ENCODE measurements around the gene GCK. TPM values are rescaled to one million over a fixed set of nuclear protein-coding genes. Genes with fewer than 3 reads are reported as not detected.

The GCK gene
- total and polyA plus RNA-seq, 3 donors from 2014 or later, result 0.90 to 1.2 (median 0.94) TPM

DNA sequence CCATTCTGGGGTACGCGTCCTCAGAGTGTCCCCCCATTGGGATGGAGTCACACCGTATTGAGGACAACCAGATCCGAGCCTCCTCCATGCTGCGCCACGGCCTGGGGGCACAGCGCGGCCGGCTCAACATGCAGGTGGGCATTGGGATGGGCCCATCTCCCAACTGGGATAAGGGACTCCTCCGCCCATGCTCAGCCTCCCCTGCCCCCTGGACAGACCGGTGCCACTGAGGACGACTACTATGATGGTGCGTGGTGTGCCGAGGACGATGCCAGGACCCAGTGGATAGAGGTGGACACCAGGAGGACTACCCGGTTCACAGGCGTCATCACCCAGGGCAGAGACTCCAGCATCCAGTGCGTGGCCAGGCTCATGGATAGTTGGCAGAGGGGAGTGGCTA lies 79.2 kb downstream of the GCK start:
- H3K36me3 ChIP-seq (ENCODE audit: low read depth, missing control alignments), result no peaks in the 10 kb centered on the region
- TF ChIP-seq POLR2A (IDR thresholded peaks at IDR 0.05), result no peak
- TF ChIP-seq, protein P1, sequence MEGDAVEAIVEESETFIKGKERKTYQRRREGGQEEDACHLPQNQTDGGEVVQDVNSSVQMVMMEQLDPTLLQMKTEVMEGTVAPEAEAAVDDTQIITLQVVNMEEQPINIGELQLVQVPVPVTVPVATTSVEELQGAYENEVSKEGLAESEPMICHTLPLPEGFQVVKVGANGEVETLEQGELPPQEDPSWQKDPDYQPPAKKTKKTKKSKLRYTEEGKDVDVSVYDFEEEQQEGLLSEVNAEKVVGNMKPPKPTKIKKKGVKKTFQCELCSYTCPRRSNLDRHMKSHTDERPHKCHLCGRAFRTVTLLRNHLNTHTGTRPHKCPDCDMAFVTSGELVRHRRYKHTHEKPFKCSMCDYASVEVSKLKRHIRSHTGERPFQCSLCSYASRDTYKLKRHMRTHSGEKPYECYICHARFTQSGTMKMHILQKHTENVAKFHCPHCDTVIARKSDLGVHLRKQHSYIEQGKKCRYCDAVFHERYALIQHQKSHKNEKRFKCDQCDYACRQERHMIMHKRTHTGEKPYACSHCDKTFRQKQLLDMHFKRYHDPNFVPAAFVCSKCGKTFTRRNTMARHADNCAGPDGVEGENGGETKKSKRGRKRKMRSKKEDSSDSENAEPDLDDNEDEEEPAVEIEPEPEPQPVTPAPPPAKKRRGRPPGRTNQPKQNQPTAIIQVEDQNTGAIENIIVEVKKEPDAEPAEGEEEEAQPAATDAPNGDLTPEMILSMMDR (IDR thresholded peaks at IDR 0.05), result no peak
- H3K27ac ChIP-seq, result no peak overlapping the region
- no peak overlapping the region for H3K4me3 ChIP-seq
- intact Hi-C loops (cut with DNase I; ENCODE audit: low total_unique reads), result no loop called here
- 80 to 92% methylated on average over 1 to 18 of the region's 18 CpGs for WGBS, 2 donors
- peaks cover 6% of the 10 kb centered on the region for H3K4me1 ChIP-seq
- no peak for DNase-seq
- no peaks in the 10 kb centered on the region for H3K9me3 ChIP-seq
- no peaks in the 10 kb centered on the region for H3K27me3 ChIP-seq

DNA sequence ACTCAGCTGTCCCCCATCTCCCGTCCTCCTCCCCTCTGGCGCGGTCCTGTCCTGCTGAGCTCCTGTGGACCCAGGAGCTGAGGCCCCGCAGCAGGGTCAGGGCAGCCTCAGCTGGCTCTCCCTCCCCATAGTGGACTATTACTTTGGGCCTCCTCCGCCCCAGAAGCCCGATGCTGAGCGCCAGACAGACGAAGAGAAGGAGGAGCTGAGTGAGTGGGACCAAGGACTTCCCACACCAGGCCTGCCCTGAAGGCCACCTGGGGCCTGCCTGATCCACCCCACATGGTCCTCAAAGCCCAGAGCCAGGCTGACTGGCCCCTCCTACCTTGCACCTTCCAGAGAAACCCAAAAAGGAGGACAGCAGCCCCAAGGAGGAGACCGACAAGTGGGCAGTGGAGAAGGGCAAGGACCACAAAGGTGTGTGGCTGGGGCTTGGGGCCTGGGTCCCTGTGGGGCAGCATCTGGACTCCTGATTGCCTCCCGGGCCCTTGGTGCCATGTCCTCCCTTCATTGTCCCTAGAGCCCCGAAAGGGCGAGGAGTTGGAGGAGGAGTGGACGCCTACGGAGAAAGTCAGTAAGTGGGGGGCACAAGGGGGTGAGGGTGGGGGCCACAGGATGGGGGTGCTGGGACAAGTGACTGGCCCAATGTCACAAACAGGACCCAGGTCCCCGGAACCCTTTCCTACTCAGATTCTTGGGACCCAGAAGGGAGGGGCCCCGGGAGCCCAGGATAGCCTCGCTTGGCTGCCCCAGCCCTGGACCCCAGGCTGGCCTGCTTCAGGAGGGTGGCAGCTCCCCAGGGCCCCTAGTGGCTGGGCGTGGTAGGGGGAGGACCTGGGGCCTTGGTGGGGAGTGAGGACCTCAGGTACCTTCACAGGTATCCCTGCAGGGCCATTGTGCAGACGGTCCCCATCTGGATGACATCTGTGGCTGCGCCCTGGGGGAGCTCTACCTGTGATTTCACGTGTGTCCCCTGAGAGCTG lies 80.2 kb downstream of the GCK start:
- no peaks in the 10 kb centered on the region for H3K36me3 ChIP-seq (ENCODE audit: low read depth, missing control alignments)
- no peak for TF ChIP-seq POLR2A (IDR thresholded peaks at IDR 0.05)
- TF ChIP-seq, protein P1 (IDR thresholded peaks at IDR 0.05), result no peak
- 69 to 84% methylated on average over 11 to 21 of the region's 21 CpGs for WGBS, 2 donors
- no peaks in the 10 kb centered on the region for H3K27me3 ChIP-seq
- peaks cover 6% of the 10 kb centered on the region for H3K4me1 ChIP-seq
- intact Hi-C loops (cut with DNase I; ENCODE audit: low total_unique reads), result no loop called here
- H3K4me3 ChIP-seq, result no peak overlapping the region
- no peaks in the 10 kb centered on the region for H3K9me3 ChIP-seq
- no peak for DNase-seq
- H3K27ac ChIP-seq, result no peak overlapping the region

DNA sequence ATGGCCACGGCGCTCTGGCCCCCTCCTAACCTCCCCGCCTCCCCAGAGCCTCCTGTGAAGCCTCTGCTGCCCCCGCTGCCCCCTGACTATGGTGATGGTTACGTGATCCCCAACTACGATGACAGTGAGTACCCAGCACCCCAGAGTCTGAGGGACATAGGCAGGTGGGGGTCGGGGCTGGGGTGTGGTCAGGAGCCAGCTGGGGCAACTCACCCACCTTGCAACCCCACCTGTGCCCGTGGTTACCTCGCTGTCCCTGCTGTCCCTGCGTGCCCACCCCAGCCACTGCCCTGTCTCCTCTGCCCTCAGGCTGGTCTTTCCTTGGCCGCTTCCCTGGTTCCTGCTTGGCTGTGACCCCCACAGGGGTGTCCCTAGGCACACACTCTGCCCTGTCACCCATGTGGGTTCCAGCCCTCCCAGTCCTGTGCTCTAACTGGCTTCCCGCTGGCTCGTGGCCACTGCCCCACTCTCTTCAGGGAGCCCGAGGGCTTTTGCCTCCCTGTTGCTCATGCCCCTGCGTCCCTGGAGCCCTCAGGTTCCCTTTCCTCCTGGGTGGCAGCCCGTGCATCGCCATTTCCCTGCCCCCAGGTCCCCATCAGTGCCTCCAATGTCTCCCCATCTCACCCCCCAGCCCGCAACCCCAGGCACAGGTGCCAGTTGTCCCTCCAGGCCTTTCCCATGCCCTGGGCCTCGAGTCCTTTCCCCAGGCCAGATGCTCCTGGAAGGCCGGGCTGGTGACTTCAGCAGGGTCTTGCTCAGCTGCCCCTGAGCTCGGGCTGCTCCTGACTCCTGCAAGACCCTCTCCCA lies 81.1 kb downstream of the GCK start:
- TF ChIP-seq, protein P1 (IDR thresholded peaks at IDR 0.05), result no peak
- TF ChIP-seq POLR2A (IDR thresholded peaks at IDR 0.05), result no peak

DNA sequence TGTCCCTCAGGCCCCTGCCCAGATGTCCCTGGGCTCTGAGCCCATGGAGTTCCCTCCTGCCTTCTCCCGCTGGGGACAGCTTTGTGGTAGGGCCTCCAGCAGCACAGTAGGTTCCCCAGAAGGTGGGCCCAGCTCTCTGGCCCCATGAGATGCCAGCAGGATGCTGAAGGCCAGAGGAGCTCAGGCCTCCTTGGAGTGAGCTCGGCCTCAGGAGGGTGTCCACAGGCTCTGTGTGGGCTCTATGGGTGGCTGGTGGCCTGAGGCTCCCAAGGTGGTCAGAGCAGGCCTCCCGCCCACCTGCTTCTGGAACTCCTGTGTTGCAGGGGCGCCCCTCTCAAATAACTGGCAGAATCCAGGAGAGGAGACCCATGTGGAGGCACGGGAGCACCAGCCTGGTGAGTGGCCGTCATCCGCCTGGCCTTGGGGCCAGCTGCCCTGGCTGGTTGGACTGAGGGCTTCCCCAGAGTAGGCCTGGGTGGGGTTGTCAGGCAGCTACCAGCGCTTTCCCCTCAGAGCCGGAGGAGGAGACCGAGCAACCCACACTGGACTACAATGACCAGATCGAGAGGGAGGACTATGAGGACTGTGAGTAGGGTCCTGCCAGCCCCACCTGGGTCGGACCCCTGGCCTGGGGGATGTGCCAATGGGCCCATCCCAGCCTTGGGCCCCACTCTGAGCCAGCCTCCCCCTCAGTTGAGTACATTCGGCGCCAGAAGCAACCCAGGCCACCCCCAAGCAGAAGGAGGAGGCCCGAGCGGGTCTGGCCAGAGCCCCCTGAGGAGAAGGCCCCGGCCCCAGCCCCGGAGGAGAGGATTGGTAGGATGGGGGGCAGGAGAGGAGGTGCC lies 81.9 kb downstream of the GCK start:
- no peak overlapping the region for H3K4me3 ChIP-seq
- 75 to 91% methylated on average over 4 to 17 of the region's 18 CpGs for WGBS, 2 donors
- no peaks in the 10 kb centered on the region for H3K27me3 ChIP-seq

More for the DNA sequence above, 81.1 kb downstream of the GCK start:
- intact Hi-C loops (cut with DNase I; ENCODE audit: low total_unique reads), result no loop called here
- H3K36me3 ChIP-seq (ENCODE audit: low read depth, missing control alignments), result no peaks in the 10 kb centered on the region
- no peak for DNase-seq
- H3K4me3 ChIP-seq, result no peak overlapping the region
- no peaks in the 10 kb centered on the region for H3K27me3 ChIP-seq
- H3K27ac ChIP-seq, result peak overlapping the region in 1 of 2 donors; percentile 94
- H3K9me3 ChIP-seq, result no peaks in the 10 kb centered on the region
- WGBS, 2 donors, result 86 to 91% methylated on average over 15 to 21 of the region's 21 CpGs
- H3K4me1 ChIP-seq, result peaks cover 6% of the 10 kb centered on the region

More for the DNA sequence above, 81.9 kb downstream of the GCK start:
- peaks cover 6% of the 10 kb centered on the region for H3K4me1 ChIP-seq
- peak overlapping the region in 1 of 2 donors; percentile 94 for H3K27ac ChIP-seq
- H3K36me3 ChIP-seq (ENCODE audit: low read depth, missing control alignments), result no peaks in the 10 kb centered on the region
- intact Hi-C loops (cut with DNase I; ENCODE audit: low total_unique reads), result no loop called here
- no peak for TF ChIP-seq POLR2A (IDR thresholded peaks at IDR 0.05)
- TF ChIP-seq, protein P1 (IDR thresholded peaks at IDR 0.05), result no peak
- no peak for DNase-seq
- no peaks in the 10 kb centered on the region for H3K9me3 ChIP-seq
